Fibroblast of mammary gland (primary cell): ENCODE results near the gene PPP2R5B.

Experiments used
- DNase-seq: peaks from one replicate; pipeline ENCODE4 v3.0.0-alpha.2; 2010; ENCODE audit warnings: low read depth
- H3K4me3 ChIP-seq: 2 replicates; pipeline ENCODE4 v1.5.1; 2011; ENCODE audit warnings: low read depth, mild to moderate bottlenecking, low read length, moderate library complexity; ENCODE audit not compliant: control insufficient read depth
- CTCF ChIP-seq: conservative IDR thresholded peaks from 2 replicates; pipeline ENCODE4 v1.5.1; 2011; ENCODE audit warnings: low read depth, low read length, inconsistent platforms; ENCODE audit not compliant: control insufficient read depth, insufficient read depth

PPP2R5B gene

GRCh38 chr11:64914123-64914522 lies 10.4 kb upstream of the PPP2R5B start:
- no peak for DNase-seq
- no peak overlapping the region for H3K4me3 ChIP-seq
- no peak for TF ChIP-seq CTCF

GRCh38 chr11:64915376-64915887 lies 9.1 kb upstream of the PPP2R5B start:
- DNase-seq = no peak
- peak overlapping the region; percentile 94 for H3K4me3 ChIP-seq
- TF ChIP-seq CTCF = no peak

- peak; percentile 74 for DNase-seq
- peak overlapping the region; percentile 94 for H3K4me3 ChIP-seq
- TF ChIP-seq CTCF = no peak
These were observed 8.3 kb upstream of the PPP2R5B start for GRCh38 chr11:64916040-64916774.

- peak; percentile 99 for DNase-seq
- no peak for TF ChIP-seq CTCF
These were observed 7.5 kb upstream of the PPP2R5B start, which contains the start of gene ATG2A for GRCh38 chr11:64916775-64917662. Gene ATG2A, minus strand, starts transcription at chr11:64917209. Its CDS starts 74 bp downstream, at chr11:64917135.

GRCh38 chr11:64917663-64917995 lies 6.9 kb upstream of the PPP2R5B start:
- TF ChIP-seq CTCF = no peak
- peak overlapping the region; percentile 61 for H3K4me3 ChIP-seq
- DNase-seq = no peak

More at GRCh38 chr11:64916775-64917662, 7.5 kb upstream of the PPP2R5B start, which contains the start of gene ATG2A:
- H3K4me3 ChIP-seq = peak within 1 kb of the TSS; percentile 94

- peak; percentile 56 for DNase-seq
- peak overlapping the region; percentile 61 for H3K4me3 ChIP-seq
- peak; percentile 36 for TF ChIP-seq CTCF
These were observed 6.5 kb upstream of the PPP2R5B start for GRCh38 chr11:64918017-64918416.
